UCSD-AML1 (cell line): Measurements from ENCODE around the gene NAV2.

Source experiments
- DNase-seq: peaks from one replicate; lab custom pipeline; 2025; ENCODE audit not compliant: unreplicated experiment; lab: John Stamatoyannopoulos, UW

The NAV2 gene

GRCh38 chr11:20161923-20162744, 449.5 kb downstream of the NAV2 start:
- DNase-seq: no peak

- DNase-seq: no peak
These were observed 450.5 kb downstream of the NAV2 start for GRCh38 chr11:20162824-20163782.

GRCh38 chr11:20163783-20164481, 451.3 kb downstream of the NAV2 start:
- no peak for DNase-seq
